HepG2 (cell line): ENCODE data around the gene KIAA1328. TPM values are rescaled to one million over a fixed set of nuclear protein-coding genes. Genes with fewer than 3 reads are reported as not detected.

Source experiments
- ATAC-seq: fragments of 200-7000 bp; cut with Tn5 transposase; 3 replicates; pipeline ENCODE4 v1.9.1; 2020; ENCODE audit warnings: mild to moderate bottlenecking, moderate library complexity
- BruUV-seq: library from RNA; stranded (reverse); fragments of 400-500 nt; replicated peaks from 2 replicates; lab custom pipeline; 2021; lab: Mats Ljungman, UMichigan
- CTCF ChIA-PET: fragments of 300-600 bp; formaldehyde crosslinking; extraction: SDS; loops from one replicate; lab custom pipeline; 2021; ENCODE audit warnings: low total read pairs, inconsistent platforms, low intra/inter-chr PET ratio; lab: Yijun Ruan, JAX
- POLR2A ChIA-PET: fragments of 350-600 bp; sonication (Branson Sonifier 250); formaldehyde crosslinking; loops from one replicate; lab custom pipeline; 2020; ENCODE audit warnings: antibody characterized with exemption, inconsistent platforms; lab: Yijun Ruan, JAX
- DNase-seq: peaks from one replicate; pipeline ENCODE4 v3.0.0-alpha.2; 2015; ENCODE audit warnings: low spot score
- FAIRE-seq: peaks from 3 replicates; lab custom pipeline; 2011; peaks lifted over from hg19 to GRCh38; lab: Jason Lieb, UNC
- H2AFZ ChIP-seq: one replicate; pipeline ENCODE4 v1.6.1; 2011; ENCODE audit warnings: low read length, inconsistent platforms
- H3K27ac ChIP-seq: fragments of 300-600 bp; 3 replicates; pipeline ENCODE4 v1.8.0; 2011; ENCODE audit warnings: mixed run types, mild to moderate bottlenecking, mixed read lengths, low read length, inconsistent platforms; ENCODE audit not compliant: insufficient read depth; ENCODE audit errors: extremely low read length
- H3K27me3 ChIP-seq, 2 experiments: fragments of 200-600 bp in 1 of 2; 2 replicates in 1 of 2; 3 replicates in 1 of 2; pipeline versions ENCODE4 v1.6.0 to v1.8.0; 2011; ENCODE audit warnings: low read length in 2 of 2, mild to moderate bottlenecking in 2 of 2, moderate library complexity in 2 of 2, inconsistent platforms in 1 of 2; ENCODE audit not compliant: insufficient read depth in 2 of 2, control insufficient read depth in 1 of 2
- H3K36me3 ChIP-seq, 2 experiments: fragments of 200-600 bp in 1 of 2; replicated peaks in 1 of 2; 2 replicates in 1 of 2; 3 replicates in 1 of 2; pipeline versions ENCODE4 v1.5.1 to v1.8.0; 2011; ENCODE audit warnings: low read length in 2 of 2, inconsistent platforms in 1 of 2; ENCODE audit not compliant: insufficient read depth in 2 of 2, control insufficient read depth in 1 of 2
- H3K4me1 ChIP-seq: 2 replicates; pipeline ENCODE4 v1.5.1; 2012; ENCODE audit warnings: low read length, inconsistent platforms; ENCODE audit not compliant: insufficient read depth
- H3K4me2 ChIP-seq: 2 replicates; pipeline ENCODE4 v1.6.0; 2011; ENCODE audit warnings: low read depth, low read length, inconsistent platforms
- H3K4me3 ChIP-seq, 3 experiments: fragments of 200-600 bp in 1 of 3; sonication (generic), shearing (Covaris generic) in 1 of 3; replicated peaks in 1 of 3; 2 replicates each; pipeline ENCODE4 v1.5.1; 2011 to 2016; ENCODE audit warnings: low read length in 3 of 3, inconsistent platforms in 2 of 3, low read depth in 2 of 3, mild to moderate bottlenecking in 2 of 3, control low read depth in 1 of 3, mixed read lengths in 1 of 3; ENCODE audit not compliant: insufficient read depth in 1 of 3
- H3K79me2 ChIP-seq: one replicate; pipeline ENCODE4 v1.6.1; 2011; ENCODE audit warnings: low read length, inconsistent platforms; ENCODE audit not compliant: insufficient read depth
- H3K9ac ChIP-seq: 2 replicates; pipeline ENCODE4 v1.6.0; 2011; ENCODE audit warnings: mild to moderate bottlenecking, low read depth, low read length, inconsistent platforms; ENCODE audit not compliant: insufficient read depth
- H3K9me3 ChIP-seq: 2 replicates; pipeline ENCODE4 v1.5.1; 2012; ENCODE audit warnings: mild to moderate bottlenecking, low read length
- H4K20me1 ChIP-seq: 2 replicates; pipeline ENCODE4 v1.6.0; 2011; ENCODE audit warnings: inconsistent platforms, mild to moderate bottlenecking, low read length, moderate library complexity; ENCODE audit not compliant: insufficient read depth
- ATRX ChIP-seq: sonication (generic); formaldehyde crosslinking; IDR thresholded peaks from 2 replicates; pipeline ENCODE4 v1.4.0; 2020; ENCODE audit warnings: missing genetic modification reagents, borderline replicate concordance
- MLLT10 ChIP-seq: sonication (generic); formaldehyde crosslinking; IDR thresholded peaks from 2 replicates; pipeline ENCODE4 v1.4.0; 2020; ENCODE audit warnings: missing genetic modification reagents
- ZBTB38 ChIP-seq: sonication (generic); formaldehyde crosslinking; IDR thresholded peaks from 2 replicates; pipeline ENCODE4 v1.5.1; 2020; ENCODE audit warnings: mild to moderate bottlenecking, missing genetic modification reagents
- WGBS: methylation state at CpG from one replicate; pipeline ENCODE4 v1.1.6; 2017; ENCODE audit warnings: low lambda C conversion rate; 5-methylcytosine and 5-hydroxymethylcytosine counted together
- in situ Hi-C: cut with HindIII; loops from 2 replicates; pipeline ENCODE4 v1.10.0; 2017; ENCODE audit warnings: low pct_unique_long_range_greater_than_20kb; ENCODE audit not compliant: extremely low pct_ligation_motif_present
- intact Hi-C: fragments of 100-400 bp; cut with micrococcal nuclease; formaldehyde crosslinking; loops from one replicate; pipeline ENCODE4 v1.10.0; 2022; ENCODE audit not compliant: unreplicated experiment
- polyA plus RNA-seq, 8 experiments: library from polyadenylated mRNA; depleted of rRNA in 3 of 8; stranded (reverse) in 7 of 8; unstranded in 1 of 8; fragments of >200 nt; fragmentation: Illumina TruSeq in 4 of 8; extraction: Trizol in 4 of 8; gene quantifications; 2 replicates each; pipeline versions ENCODE4 v1.2.1 to v1.2.3, GENCODE V29; 2011 to 2016; ENCODE audit warnings: low read depth in 4 of 8, missing spikeins in 1 of 8, mixed read lengths in 1 of 8; ENCODE audit not compliant: insufficient read depth in 1 of 8
- total RNA-seq, 5 experiments: library from RNA; depleted of rRNA; stranded (reverse); fragments of >200 nt; fragmentation: Illumina TruSeq; extraction: Trizol; gene quantifications; 2 replicates each; pipeline ENCODE4 v1.2.3, GENCODE V29; 2016; ENCODE audit warnings: low read depth in 1 of 5
- TF ChIP-seq, protein P1 (sequence below): sonication (generic); formaldehyde crosslinking; IDR thresholded peaks from 2 replicates; pipeline ENCODE4 v1.4.0; 2020; ENCODE audit warnings: missing genetic modification reagents

The KIAA1328 gene
- total and polyA plus RNA-seq, 2 of the 13 experiments (the other 11 are each of a cell fraction or from before 2014, with no cell fraction given): 4.1 to 6.0 TPM

DNA sequence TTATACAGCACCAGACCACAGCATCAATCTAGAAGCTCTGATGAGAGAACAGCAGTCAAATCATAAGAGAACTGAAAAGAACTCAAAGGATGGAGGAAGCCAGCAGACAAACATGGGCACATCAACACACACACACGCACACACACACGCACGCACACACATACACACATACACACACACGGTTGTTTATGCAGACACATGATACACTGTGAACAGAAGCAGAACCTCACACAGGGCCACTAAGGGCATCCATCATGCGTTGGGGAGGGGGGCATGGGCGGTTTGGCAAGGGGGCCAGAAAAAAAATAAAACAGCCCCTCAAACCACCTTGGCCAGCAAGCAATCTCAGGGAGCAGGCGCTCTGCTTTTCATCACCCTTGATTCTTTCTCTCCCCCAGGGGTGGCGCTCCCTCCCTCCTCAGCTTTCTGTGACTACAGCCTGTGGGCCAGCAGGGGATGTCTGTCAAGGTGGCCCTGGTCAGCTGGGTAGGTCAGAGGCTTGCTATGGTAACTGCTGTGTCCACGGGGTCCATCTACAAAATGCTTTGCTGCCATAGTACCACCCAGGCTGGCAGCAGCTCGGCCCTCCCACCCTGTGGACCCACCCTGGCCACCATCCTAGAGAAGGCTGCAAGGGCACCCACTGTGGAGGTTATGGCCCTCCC is 418.7 kb downstream of the KIAA1328 start:
- intact Hi-C loops: no loop called here
- in situ Hi-C loops: no loop called here
- Histone ChIP-seq H3K27me3 (peaks cover 0 to 14% of the 10 kb centered on the region in 2 experiments; a peak in 2 of 5 replicates), H3K4me3 (no peak overlapping the region), H3K79me2 (no peaks in the 10 kb centered on the region), H4K20me1 (0 out of 2 replicates have a peak, but pooled peaks cover 3% of the 10 kb centered on the region), H3K4me1 (peaks cover 4% of the 10 kb centered on the region), H2AFZ (no peak overlapping the region), H3K27ac (no peak overlapping the region), H3K9ac (no peak overlapping the region), H3K36me3 (no peaks in the 10 kb centered on the region), H3K4me2 (no peak overlapping the region), H3K9me3 (no peaks in the 10 kb centered on the region)
- FAIRE-seq (no peak), DNase-seq (no peak), ATAC-seq (no peak)
- no TSS peak for BruUV-seq
- POLR2A ChIA-PET: no interaction called here
- 56% methylated on average over 10 of the region's 10 CpGs for WGBS
- TF ChIP-seq ATRX (no peak), ZBTB38 (CRISPR knock-in tag) (no peak)
- CTCF ChIA-PET: no interaction called here

GRCh38 chr18:37248281-37248680 is 419.4 kb downstream of the KIAA1328 start:
- Histone ChIP-seq H3K79me2 (no peaks in the 10 kb centered on the region), H3K4me1 (peaks cover 8% of the 10 kb centered on the region), H3K27ac (no peak overlapping the region), H3K36me3 (no peaks in the 10 kb centered on the region), H3K9ac (no peak overlapping the region), H3K27me3 (peaks cover 0 to 14% of the 10 kb centered on the region in 2 experiments; a peak in 2 of 5 replicates), H3K4me2 (no peak overlapping the region), H3K4me3 (no peak overlapping the region), H2AFZ (no peak overlapping the region), H4K20me1 (0 out of 2 replicates have a peak, but pooled peaks cover 3% of the 10 kb centered on the region), H3K9me3 (no peaks in the 10 kb centered on the region)
- ATAC-seq (peak; percentile 44; the same call in 2 of the 3 replicates), DNase-seq (no peak), FAIRE-seq (no peak)
- ChIA-PET POLR2A (no interaction called here), CTCF (no interaction called here)
- BruUV-seq: no TSS peak
- TF ChIP-seq, protein P1, sequence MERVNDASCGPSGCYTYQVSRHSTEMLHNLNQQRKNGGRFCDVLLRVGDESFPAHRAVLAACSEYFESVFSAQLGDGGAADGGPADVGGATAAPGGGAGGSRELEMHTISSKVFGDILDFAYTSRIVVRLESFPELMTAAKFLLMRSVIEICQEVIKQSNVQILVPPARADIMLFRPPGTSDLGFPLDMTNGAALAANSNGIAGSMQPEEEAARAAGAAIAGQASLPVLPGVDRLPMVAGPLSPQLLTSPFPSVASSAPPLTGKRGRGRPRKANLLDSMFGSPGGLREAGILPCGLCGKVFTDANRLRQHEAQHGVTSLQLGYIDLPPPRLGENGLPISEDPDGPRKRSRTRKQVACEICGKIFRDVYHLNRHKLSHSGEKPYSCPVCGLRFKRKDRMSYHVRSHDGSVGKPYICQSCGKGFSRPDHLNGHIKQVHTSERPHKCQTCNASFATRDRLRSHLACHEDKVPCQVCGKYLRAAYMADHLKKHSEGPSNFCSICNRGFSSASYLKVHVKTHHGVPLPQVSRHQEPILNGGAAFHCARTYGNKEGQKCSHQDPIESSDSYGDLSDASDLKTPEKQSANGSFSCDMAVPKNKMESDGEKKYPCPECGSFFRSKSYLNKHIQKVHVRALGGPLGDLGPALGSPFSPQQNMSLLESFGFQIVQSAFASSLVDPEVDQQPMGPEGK (CRISPR knock-in tag): no peak
- no peak for TF ChIP-seq MLLT10 (CRISPR knock-in tag)
- intact Hi-C loops: no loop called here
- in situ Hi-C loops: no loop called here
- 63% methylated on average over 5 of the region's 5 CpGs for WGBS
